ENCODE measurements around the gene PIGZ.

The PIGZ gene

GRCh38 chr3:196942915-196943277 lies 25.7 kb downstream of the PIGZ start:
- no peak for DNase-seq (ENCODE audit: low read depth, low spot score)
- TF ChIP-seq CTCF (IDR thresholded peaks at IDR 0.05; ENCODE audit: low read depth, low read length) = no peak
- in situ Hi-C loops (cut with HindIII; ENCODE audit: low sequenced_read_pairs) = no loop called here
- H3K4me3 ChIP-seq (ENCODE audit: low read depth, low read length) = peak overlapping the region; percentile 99

GRCh38 chr3:196942226-196942914 lies 26.3 kb downstream of the PIGZ start, which contains the start of gene NCBP2:
Gene NCBP2, minus strand, starts transcription at chr3:196942528. Its CDS starts 25 bp downstream, at chr3:196942503.
- in situ Hi-C loops (cut with HindIII; ENCODE audit: low sequenced_read_pairs) = no loop called here
- peak within 1 kb of the TSS; percentile 99 for H3K4me3 ChIP-seq (ENCODE audit: low read depth, low read length)
- peak; percentile 98 for DNase-seq (ENCODE audit: low read depth, low spot score)
- TF ChIP-seq CTCF (IDR thresholded peaks at IDR 0.05; ENCODE audit: low read depth, low read length) = peak; percentile 66

GRCh38 chr3:196941729-196942225 lies 26.9 kb downstream of the PIGZ start:
- DNase-seq (ENCODE audit: low read depth, low spot score) = no peak
- TF ChIP-seq CTCF (IDR thresholded peaks at IDR 0.05; ENCODE audit: low read depth, low read length) = no peak
- in situ Hi-C loops (cut with HindIII; ENCODE audit: low sequenced_read_pairs) = no loop called here
- H3K4me3 ChIP-seq (ENCODE audit: low read depth, low read length) = peak overlapping the region; percentile 99

GRCh38 chr3:196938576-196938975 lies 30.1 kb downstream of the PIGZ start:
- no peak for DNase-seq (ENCODE audit: low read depth, low spot score)
- in situ Hi-C loops (cut with HindIII; ENCODE audit: low sequenced_read_pairs) = no loop called here
- H3K4me3 ChIP-seq (ENCODE audit: low read depth, low read length) = no peak overlapping the region
- no peak for TF ChIP-seq CTCF (IDR thresholded peaks at IDR 0.05; ENCODE audit: low read depth, low read length)

GRCh38 chr3:196938124-196938523 lies 30.5 kb downstream of the PIGZ start:
- in situ Hi-C loops (cut with HindIII; ENCODE audit: low sequenced_read_pairs) = no loop called here
- TF ChIP-seq CTCF (IDR thresholded peaks at IDR 0.05; ENCODE audit: low read depth, low read length) = no peak
- no peak for DNase-seq (ENCODE audit: low read depth, low spot score)
- no peak overlapping the region for H3K4me3 ChIP-seq (ENCODE audit: low read depth, low read length)

- in situ Hi-C loops (cut with HindIII; ENCODE audit: low sequenced_read_pairs) = no loop called here
- no peak for TF ChIP-seq CTCF (IDR thresholded peaks at IDR 0.05; ENCODE audit: low read depth, low read length)
- H3K4me3 ChIP-seq (ENCODE audit: low read depth, low read length) = no peak overlapping the region
- DNase-seq (ENCODE audit: low read depth, low spot score) = no peak
Observed at GRCh38 chr3:196936288-196936687, 32.3 kb downstream of the PIGZ start.
